ENCODE measurements around the gene RRM2. TPM values are rescaled to one million over a fixed set of nuclear protein-coding genes. Genes with fewer than 3 reads are reported as not detected.

RRM2 gene
- total RNA-seq, 1 experiment from 2014 or later: 456 TPM

DNA sequence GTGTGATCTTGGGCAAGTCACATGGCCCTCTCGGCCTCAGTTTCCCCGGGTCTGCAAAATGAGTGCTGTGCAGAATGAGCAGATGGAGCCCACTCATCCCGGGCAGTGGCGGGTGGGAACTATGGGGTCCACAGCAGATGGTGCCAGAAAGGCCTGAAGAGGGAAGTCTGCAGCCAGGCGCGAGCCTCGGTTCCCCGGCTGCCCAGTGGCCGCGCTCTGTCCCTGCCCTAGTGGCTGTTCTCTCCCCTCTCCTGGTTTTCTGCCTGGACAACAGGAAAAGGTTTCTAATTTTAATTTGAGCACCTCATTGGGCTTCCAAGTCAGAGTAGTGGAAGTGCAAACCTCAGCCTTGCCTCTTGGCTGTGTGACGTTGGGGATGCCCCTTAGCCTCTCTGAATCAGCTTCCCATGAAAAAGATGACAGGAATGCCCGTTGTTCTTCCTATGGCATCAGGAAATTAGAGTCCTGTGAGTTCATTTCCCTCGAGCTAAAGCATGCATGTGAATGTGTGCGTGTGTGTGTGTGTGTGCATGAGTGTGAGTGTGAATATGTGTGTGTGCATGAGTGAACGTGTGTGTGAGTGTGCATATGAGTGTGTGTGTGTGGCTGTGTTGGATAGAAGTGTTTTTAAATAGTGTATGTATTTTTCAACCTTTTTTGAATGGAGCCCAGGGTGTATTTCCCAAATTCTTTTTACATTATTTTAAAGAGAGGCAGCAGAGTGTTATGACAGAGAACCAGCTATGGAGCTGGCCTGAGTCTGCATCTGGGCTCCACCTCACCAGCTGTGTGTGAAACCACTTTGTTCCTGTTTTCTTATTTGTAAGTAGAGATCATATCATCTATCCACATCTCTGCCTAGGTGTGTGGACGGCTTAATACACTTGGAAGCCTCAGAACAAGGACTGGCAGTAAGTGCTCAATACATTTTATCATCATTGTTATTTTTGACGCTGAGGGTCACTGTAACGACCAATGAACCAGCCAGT lies 41.3 kb downstream of the RRM2 start:
- Histone ChIP-seq H3K27ac (no peak overlapping the region), H3K4me1 (no peaks in the 10 kb centered on the region), H3K9me3 (replicated peaks) (no peaks in the 10 kb centered on the region), H3K4me3 (no peak overlapping the region), H3K27me3 (no peaks in the 10 kb centered on the region), H3K36me3 (no peaks in the 10 kb centered on the region)
- no peak for DNase-seq

DNA sequence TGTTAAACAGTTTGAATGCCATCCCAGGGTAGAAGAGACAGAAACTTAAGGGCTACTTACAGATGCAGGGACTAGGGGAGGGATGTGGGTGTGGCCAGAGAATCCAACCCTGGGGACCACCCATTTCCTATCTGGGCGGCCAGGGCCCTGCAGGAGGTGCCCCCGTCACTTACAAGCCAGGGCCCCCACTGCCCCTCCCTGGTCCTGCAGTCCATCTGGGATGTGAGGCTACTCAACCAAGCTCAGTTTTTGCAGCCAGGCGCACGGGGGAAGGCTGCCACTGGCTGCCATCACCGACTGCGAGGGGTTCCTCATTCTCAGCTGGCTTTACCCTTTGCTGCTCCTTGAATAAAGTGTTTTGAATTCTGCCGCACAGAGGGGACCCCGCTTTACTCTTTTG lies 42.1 kb downstream of the RRM2 start:
- Histone ChIP-seq H3K4me1 (no peaks in the 10 kb centered on the region), H3K4me3 (no peak overlapping the region), H3K9me3 (replicated peaks) (no peaks in the 10 kb centered on the region), H3K36me3 (no peaks in the 10 kb centered on the region), H3K27me3 (no peaks in the 10 kb centered on the region), H3K27ac (no peak overlapping the region)
- DNase-seq: no peak

DNA sequence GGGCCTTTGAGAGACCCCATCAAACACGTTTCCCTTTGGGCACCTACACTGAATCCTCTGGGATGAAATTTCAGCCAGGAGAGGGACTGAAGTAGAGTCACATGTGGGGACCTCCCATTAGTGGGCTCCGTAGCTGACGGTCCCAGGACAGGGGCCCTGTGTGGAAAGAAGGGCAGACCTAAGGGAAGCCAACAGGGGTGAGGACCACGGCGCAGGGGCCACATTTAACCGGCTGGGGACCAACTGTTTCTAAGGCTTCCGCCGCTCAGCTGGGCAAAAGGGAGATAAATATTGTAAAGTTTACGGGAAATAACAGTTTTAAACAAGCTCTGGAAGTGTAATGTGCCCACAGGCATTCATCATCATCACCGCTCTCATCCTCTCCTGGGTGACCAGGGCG lies 42.7 kb downstream of the RRM2 start:
- no peaks in the 10 kb centered on the region for H3K4me1 ChIP-seq
- DNase-seq: no peak
- H3K9me3 ChIP-seq (replicated peaks): no peaks in the 10 kb centered on the region
- no peak overlapping the region for H3K4me3 ChIP-seq
- no peaks in the 10 kb centered on the region for H3K36me3 ChIP-seq
- no peaks in the 10 kb centered on the region for H3K27me3 ChIP-seq
- H3K27ac ChIP-seq: no peak overlapping the region

DNA sequence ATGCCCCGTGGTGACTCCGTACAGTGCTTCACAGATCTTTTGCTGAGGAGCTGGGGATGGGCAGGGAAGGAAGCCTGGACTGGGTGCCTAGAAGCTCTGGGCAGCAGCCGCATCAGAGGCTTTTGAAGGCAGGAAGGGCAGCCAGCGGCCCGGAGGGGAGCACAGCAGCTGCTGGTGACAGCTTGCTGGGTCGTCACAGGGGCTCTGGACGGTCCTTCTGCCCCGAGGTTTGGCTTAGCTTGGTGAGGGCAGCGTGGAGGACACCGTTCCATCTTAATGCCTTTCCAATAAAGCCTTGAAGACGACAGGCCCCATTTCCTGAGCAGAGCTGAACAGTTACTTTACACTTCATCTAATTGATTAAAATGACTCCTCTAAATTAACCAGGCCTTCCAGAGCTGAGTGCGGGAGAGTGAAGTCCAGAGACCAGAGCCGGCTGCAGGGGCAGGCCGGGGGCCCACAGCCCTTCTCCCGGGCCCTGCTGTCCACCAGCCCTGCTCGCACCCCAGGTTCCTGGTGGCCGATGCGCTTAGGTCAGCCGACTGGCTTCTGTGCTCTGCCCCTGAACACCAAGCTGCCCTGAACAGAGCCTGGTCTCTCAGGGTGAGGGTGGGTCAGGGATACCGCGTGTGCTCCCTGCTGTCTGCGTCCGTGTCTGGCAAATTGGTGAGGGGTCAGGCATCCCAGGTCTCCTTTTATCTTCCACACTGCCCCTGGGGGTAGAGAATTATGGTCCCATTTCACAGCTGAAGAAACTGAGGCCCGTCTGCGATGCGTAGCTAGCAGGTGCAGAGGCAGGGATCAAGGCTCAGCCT lies 43.5 kb downstream of the RRM2 start:
- DNase-seq: no peak
- no peak overlapping the region for H3K4me3 ChIP-seq
- no peaks in the 10 kb centered on the region for H3K36me3 ChIP-seq
- no peaks in the 10 kb centered on the region for H3K27me3 ChIP-seq
- no peaks in the 10 kb centered on the region for H3K4me1 ChIP-seq
- no peak overlapping the region for H3K27ac ChIP-seq
- H3K9me3 ChIP-seq (replicated peaks): no peaks in the 10 kb centered on the region

DNA sequence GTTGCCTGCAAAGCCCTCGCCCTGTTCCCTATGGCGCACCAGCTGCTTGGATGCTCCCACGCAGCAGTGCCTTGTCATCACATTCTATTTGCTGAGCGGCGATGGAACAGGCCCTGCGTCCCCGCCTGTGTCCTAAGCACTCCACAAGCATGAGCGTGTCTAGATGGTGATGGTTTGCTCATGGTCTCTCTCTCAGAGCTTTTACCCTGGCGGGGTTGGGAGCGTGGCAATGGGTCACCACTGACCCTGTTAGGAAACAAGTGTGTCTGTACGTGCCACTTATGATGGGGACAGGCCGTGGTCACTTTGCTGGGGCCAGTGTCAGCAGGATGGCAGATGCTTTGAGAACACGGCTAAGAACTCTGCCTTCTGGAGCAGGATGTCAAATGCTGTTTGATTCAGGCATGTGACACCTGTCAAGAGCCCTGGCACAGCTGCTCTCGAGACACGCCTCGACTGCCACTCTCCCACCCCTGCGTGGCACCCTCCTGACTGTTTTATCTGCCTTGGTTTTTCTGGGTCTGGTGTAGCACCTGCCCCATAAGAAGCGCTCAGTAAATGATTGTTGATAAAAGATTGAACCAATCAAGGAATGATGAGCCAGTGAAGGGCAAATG lies 44.2 kb downstream of the RRM2 start:
- no peak for DNase-seq
- Histone ChIP-seq H3K27ac (no peak overlapping the region), H3K4me3 (no peak overlapping the region), H3K4me1 (no peaks in the 10 kb centered on the region), H3K27me3 (no peaks in the 10 kb centered on the region), H3K36me3 (no peaks in the 10 kb centered on the region), H3K9me3 (replicated peaks) (no peaks in the 10 kb centered on the region)

DNA sequence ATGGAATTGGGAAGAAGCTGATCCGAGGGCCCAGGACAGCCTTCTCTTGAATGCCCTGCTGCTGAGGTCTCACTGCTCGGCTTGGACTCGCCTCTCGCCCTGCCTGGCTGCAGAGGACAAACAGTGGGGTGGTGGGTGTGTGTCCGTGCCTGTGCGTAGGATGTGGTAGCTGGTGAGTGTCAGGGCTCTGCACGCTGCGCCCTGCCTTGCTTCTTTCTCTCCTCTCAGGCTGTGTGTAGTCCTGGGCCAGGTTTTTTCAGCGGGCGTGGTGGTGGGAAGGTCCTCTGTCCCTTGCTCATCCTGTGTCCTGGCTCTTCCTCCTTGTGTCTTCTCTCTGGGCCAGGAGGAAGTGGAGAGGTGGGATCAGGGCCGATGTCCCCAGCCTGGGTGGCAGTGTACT lies 44.8 kb downstream of the RRM2 start:
- DNase-seq: no peak
- Histone ChIP-seq H3K27ac (no peak overlapping the region), H3K36me3 (no peaks in the 10 kb centered on the region), H3K27me3 (no peaks in the 10 kb centered on the region), H3K4me3 (no peak overlapping the region), H3K4me1 (no peaks in the 10 kb centered on the region), H3K9me3 (replicated peaks) (no peaks in the 10 kb centered on the region)

DNA sequence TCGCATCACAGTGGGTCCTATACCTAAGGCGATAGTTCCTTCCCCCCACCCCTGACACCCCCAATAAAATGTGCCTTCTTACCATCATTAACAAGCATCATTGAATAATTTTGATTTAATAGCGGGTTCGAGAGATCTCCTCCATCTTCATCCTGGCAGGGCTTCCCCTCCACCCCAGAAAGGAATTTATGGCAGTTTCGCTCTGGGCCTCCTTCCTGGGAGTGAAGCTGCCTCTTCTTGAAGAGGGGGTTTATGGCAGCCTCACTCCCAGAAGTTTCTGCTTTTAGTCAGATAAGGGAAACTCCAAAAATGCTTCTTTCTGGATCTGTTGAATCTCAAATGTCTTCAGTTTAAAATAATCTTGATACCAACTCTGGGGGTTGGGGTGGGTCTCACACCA lies 45.7 kb downstream of the RRM2 start:
- Histone ChIP-seq H3K27ac (no peak overlapping the region), H3K9me3 (replicated peaks) (no peaks in the 10 kb centered on the region), H3K27me3 (no peaks in the 10 kb centered on the region), H3K4me3 (no peak overlapping the region), H3K4me1 (no peaks in the 10 kb centered on the region), H3K36me3 (no peaks in the 10 kb centered on the region)
- DNase-seq: no peak

DNA sequence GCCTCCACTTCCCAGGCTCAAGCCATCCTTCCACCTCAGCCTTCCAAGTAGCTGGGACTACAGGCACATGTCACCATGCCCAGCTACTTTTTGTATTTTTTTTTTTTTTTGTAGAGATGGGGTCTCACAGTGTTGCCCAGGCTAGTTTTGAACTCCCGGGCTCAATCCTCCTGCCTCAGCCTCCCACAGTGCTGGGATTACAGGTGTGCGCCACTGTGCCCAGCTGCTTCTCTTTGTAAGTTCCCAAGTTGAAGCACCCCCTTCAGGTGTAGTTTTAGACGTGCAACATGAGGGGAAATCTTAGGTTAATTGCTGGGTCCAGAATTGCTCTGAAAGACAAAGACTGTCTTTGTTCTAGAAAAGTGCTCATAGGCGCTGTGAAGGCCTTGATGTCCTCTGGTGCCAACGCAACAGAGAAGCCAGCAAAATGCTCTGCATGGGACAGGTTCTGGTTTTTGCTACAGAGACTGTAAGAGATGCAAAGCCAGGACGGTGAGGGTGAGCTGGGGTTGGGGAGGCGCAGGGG lies 46.6 kb downstream of the RRM2 start:
- Histone ChIP-seq H3K9me3 (replicated peaks) (no peaks in the 10 kb centered on the region), H3K4me1 (no peaks in the 10 kb centered on the region), H3K36me3 (no peaks in the 10 kb centered on the region), H3K27me3 (no peaks in the 10 kb centered on the region), H3K27ac (no peak overlapping the region), H3K4me3 (no peak overlapping the region)
- DNase-seq: no peak

DNA sequence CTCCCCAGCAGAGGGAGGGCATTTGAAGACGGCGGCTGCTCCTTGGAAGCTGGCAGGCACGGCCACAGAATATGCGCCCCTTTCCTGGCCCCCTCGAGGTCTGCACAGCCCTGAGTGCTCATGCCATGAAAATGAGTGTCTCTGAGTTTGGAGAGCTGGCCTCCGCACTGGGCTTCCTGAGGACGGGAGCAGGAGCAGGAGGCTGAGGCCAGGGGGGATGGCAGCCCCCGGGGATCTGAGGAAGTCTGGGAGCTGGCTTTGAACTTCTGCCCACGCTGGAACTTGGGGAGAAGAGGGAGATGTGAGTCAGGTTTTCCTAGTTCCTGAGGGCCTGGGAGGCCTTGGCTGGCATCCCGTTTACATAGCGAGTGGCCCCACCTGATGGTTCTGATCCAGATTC lies 47.0 kb downstream of the RRM2 start:
- Histone ChIP-seq H3K4me1 (no peaks in the 10 kb centered on the region), H3K27ac (no peak overlapping the region), H3K9me3 (replicated peaks) (no peaks in the 10 kb centered on the region), H3K36me3 (no peaks in the 10 kb centered on the region), H3K4me3 (no peak overlapping the region), H3K27me3 (no peaks in the 10 kb centered on the region)
- no peak for DNase-seq

DNA sequence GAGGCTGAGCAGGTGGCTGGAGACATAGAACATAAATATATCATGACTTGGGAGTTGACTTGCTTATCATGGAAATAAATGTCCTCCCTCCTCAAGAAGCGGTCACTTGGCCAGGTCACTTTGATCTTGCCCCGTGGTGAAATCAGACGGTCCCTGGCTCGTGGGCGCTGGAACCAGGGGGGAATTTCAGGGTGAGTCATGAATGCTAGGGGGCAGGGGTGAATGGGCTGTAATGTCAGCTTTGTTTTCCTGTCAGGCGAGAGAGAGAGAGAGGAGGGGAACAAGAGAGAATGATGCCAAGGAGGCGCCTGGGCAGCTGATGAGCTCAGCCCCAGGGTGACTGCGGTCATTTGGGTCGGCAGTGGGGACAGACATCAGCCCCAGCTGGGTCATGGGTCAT lies 47.7 kb downstream of the RRM2 start:
- H3K9me3 ChIP-seq (replicated peaks): no peaks in the 10 kb centered on the region
- H3K27ac ChIP-seq: no peak overlapping the region
- no peak overlapping the region for H3K4me3 ChIP-seq
- DNase-seq: no peak
- H3K4me1 ChIP-seq: no peaks in the 10 kb centered on the region
- H3K27me3 ChIP-seq: no peaks in the 10 kb centered on the region
- no peaks in the 10 kb centered on the region for H3K36me3 ChIP-seq

DNA sequence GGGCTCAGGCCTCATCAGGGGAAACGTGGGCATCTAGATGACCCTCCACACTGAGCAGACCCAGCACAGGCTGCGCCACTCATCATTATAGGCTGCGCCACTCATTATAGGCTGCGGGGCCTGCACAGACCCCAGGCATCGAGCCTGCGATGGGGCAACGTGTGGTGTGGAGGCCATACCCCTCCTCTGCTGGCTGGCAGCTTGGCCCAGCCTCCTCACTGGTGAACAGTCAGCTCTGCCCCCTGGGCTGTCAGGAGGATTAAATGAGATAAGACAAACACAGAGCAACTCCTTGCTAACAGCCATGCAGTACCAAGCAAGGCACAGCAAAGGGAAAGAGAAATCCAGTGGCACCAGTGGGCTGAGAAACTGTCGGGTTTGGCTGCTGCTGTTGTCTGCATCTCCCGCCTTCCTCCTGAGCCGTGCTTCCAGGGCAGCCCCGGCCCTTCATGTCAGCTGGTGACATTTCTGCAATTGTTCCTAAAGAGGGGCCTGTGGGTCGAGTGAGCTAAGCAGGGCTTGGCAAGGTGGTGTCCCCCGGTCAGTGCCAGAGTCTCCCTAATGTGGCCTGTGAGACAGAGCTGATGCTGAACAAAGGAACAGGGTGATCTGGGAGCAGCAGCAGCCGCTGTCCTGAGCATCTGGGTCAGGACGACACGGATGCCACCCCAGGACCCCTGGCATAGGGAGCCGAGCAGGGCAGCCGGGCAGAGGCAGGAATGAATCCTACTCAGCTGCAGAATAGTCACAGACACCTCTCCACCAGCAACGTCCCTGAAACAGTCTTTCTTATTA lies 48.7 kb downstream of the RRM2 start:
- DNase-seq: no peak

DNA sequence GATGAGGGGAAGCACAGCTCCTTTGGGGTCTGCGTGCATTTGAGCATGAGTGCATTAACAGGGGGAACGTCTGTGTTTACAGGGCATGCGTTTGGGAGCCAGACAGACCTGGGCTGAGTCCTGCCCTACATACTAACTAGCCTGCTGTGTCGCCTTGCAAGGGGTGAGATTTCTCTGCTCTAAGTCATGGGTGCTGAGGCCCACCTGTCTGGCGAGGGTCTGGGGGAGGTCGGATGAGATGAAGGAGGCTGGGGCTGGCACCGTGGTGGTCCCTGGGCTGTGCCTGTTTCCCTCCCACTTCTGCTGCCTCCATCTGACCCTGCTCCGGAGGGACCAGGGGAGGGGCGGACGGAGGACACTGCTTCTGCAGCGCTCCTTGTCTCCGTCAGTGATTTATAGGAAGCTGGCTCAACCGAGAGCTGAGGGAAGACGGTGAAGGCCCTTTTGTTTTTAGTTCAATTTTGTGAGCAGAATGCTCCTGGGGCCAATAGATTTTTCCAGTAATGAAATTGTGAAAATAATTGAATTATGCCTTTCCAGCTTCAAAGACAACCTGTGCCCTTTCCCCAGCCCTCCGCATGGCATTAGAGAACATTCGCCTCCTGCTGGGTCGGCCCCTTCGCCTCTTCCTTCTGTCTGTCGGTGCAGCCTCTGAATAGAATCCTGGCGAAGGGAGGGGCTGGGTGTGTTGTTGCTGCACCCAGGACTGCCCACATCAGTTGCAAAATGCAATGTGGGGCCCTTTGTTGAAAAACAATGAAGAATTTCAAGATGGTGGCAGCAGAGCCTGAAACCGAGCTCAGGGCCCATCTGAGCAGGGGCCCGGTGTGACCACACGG lies 49.7 kb downstream of the RRM2 start:
- DNase-seq: no peak
- Histone ChIP-seq H3K9me3 (replicated peaks) (no peaks in the 10 kb centered on the region), H3K4me1 (no peaks in the 10 kb centered on the region), H3K36me3 (no peaks in the 10 kb centered on the region), H3K27me3 (no peaks in the 10 kb centered on the region), H3K27ac (no peak overlapping the region), H3K4me3 (no peak overlapping the region)

More for the DNA sequence above, 48.7 kb downstream of the RRM2 start:
- Histone ChIP-seq H3K27me3 (no peaks in the 10 kb centered on the region), H3K4me1 (no peaks in the 10 kb centered on the region), H3K4me3 (no peak overlapping the region), H3K36me3 (no peaks in the 10 kb centered on the region), H3K27ac (no peak overlapping the region), H3K9me3 (replicated peaks) (no peaks in the 10 kb centered on the region)

DNA sequence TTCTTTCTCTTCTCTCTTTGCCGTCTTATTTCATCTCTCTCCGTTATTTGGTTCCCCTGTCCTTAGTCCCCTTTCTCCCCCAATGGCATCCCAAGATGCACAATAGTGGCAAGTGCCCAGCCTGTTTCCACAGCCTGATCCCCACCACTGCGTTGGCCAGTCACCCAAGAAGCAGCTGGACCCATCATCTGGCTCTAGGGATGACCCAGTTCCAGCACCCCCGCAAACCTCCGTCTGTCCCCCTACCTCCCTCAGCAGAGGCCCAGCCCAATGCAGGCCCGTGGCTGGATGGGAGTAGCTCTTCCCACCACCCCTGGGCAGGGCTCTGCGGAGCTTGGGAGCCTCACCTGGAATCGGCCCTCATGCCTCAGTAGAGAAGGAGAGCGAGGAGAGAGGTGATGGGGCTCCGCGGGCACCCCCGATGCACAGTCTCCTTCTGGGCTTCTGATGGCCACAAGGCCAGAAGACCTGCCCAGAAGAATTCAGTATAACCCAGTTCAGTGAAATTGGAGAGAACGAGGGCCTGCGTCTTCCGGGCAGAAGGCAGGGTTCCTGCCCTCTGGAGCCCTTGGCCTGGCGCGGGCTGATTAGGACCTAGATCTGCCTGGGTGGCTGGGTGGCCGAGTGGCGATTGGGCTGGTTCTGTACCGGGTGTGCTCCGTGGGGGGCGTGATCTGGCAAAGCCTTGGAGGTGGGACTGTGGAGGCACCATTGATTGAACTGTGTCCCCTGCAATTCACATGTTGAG lies 50.9 kb downstream of the RRM2 start:
- Histone ChIP-seq H3K27ac (no peak overlapping the region), H3K36me3 (no peaks in the 10 kb centered on the region)
- no peak for DNase-seq

More for the DNA sequence above, 50.9 kb downstream of the RRM2 start:
- Histone ChIP-seq H3K4me1 (no peaks in the 10 kb centered on the region), H3K27me3 (no peaks in the 10 kb centered on the region), H3K9me3 (replicated peaks) (no peaks in the 10 kb centered on the region), H3K4me3 (no peak overlapping the region)
